SJCRH30 (cell line): ENCODE data around the gene SAXO1. TPM values are rescaled to one million over a fixed set of nuclear protein-coding genes. Genes with fewer than 3 reads are reported as not detected.
A peak's percentile ranks its signal among the peaks of the same experiment; 100 is the strongest.

Experiments
- DNase-seq, 2 experiments: peaks; one replicate each; pipeline ENCODE4 v3.0.0-alpha.2; 2015 to 2020
- H3K27ac ChIP-seq: fragments of 250-450 bp; sonication (Bioruptor Pico); 2 replicates; pipeline ENCODE4 v1.5.1; 2020; ENCODE audit warnings: mild to moderate bottlenecking, moderate library complexity
- H3K27me3 ChIP-seq: fragments of 250-450 bp; sonication (Bioruptor Pico); 2 replicates; pipeline ENCODE4 v1.5.1; 2020; ENCODE audit warnings: mild to moderate bottlenecking, moderate library complexity
- H3K36me3 ChIP-seq: fragments of 250-450 bp; sonication (Bioruptor Pico); 2 replicates; pipeline ENCODE4 v1.5.1; 2020; ENCODE audit warnings: mild to moderate bottlenecking, moderate library complexity
- H3K4me1 ChIP-seq: fragments of 250-450 bp; sonication (Bioruptor Pico); 2 replicates; pipeline ENCODE4 v1.5.1; 2020; ENCODE audit warnings: mild to moderate bottlenecking, moderate library complexity
- H3K4me3 ChIP-seq: fragments of 250-450 bp; sonication (Bioruptor Pico); 2 replicates; pipeline ENCODE4 v1.5.1; 2020; ENCODE audit warnings: mild to moderate bottlenecking, moderate library complexity
- H3K9me3 ChIP-seq: fragments of 250-450 bp; sonication (Bioruptor Pico); replicated peaks from 2 replicates; pipeline ENCODE4 v1.5.1; 2020; ENCODE audit warnings: mild to moderate bottlenecking, moderate library complexity
- total RNA-seq: library from RNA; depleted of rRNA; stranded (reverse); fragments of >200 nt; shearing (Covaris generic); gene quantifications from 2 replicates; pipeline ENCODE4 v1.2.3, GENCODE V29; 2014

SAXO1 gene
- total RNA-seq, 1 experiment from 2014 or later = not detected

GRCh38 chr9:18922161-18922885 lies 110.7 kb downstream of the SAXO1 start:
- H3K27me3 ChIP-seq = no peaks in the 10 kb centered on the region
- H3K27ac ChIP-seq = no peak overlapping the region
- H3K9me3 ChIP-seq = no peaks in the 10 kb centered on the region
- H3K4me1 ChIP-seq = no peaks in the 10 kb centered on the region
- no peaks in the 10 kb centered on the region for H3K36me3 ChIP-seq
- no peak overlapping the region for H3K4me3 ChIP-seq
- DNase-seq = no peak

- H3K27ac ChIP-seq = no peak overlapping the region
- no peaks in the 10 kb centered on the region for H3K4me1 ChIP-seq
- H3K4me3 ChIP-seq = no peak overlapping the region
- H3K36me3 ChIP-seq = no peaks in the 10 kb centered on the region
- H3K9me3 ChIP-seq = no peaks in the 10 kb centered on the region
- DNase-seq = no peak
- no peaks in the 10 kb centered on the region for H3K27me3 ChIP-seq
Measured at GRCh38 chr9:18921366-18922075, 111.5 kb downstream of the SAXO1 start.

- no peaks in the 10 kb centered on the region for H3K4me1 ChIP-seq
- H3K4me3 ChIP-seq = no peak overlapping the region
Measured at GRCh38 chr9:18920141-18921084, 112.6 kb downstream of the SAXO1 start.

GRCh38 chr9:18911714-18912342 lies 121.2 kb downstream of the SAXO1 start:
- DNase-seq = no peak
- no peaks in the 10 kb centered on the region for H3K27me3 ChIP-seq

More at GRCh38 chr9:18920141-18921084, 112.6 kb downstream of the SAXO1 start:
- Histone ChIP-seq H3K27ac (no peak overlapping the region), H3K36me3 (no peaks in the 10 kb centered on the region), H3K9me3 (no peaks in the 10 kb centered on the region), H3K27me3 (no peaks in the 10 kb centered on the region)
- DNase-seq = no peak

GRCh38 chr9:18910916-18911315 lies 122.1 kb downstream of the SAXO1 start:
- Histone ChIP-seq H3K27me3 (no peaks in the 10 kb centered on the region), H3K36me3 (no peaks in the 10 kb centered on the region), H3K27ac (no peak overlapping the region), H3K4me1 (no peaks in the 10 kb centered on the region), H3K4me3 (no peak overlapping the region), H3K9me3 (no peaks in the 10 kb centered on the region)
- DNase-seq = no peak

More at GRCh38 chr9:18911714-18912342, 121.2 kb downstream of the SAXO1 start:
- Histone ChIP-seq H3K4me1 (no peaks in the 10 kb centered on the region), H3K9me3 (no peaks in the 10 kb centered on the region), H3K27ac (no peak overlapping the region), H3K4me3 (no peak overlapping the region), H3K36me3 (no peaks in the 10 kb centered on the region)

GRCh38 chr9:18910435-18910834 lies 122.6 kb downstream of the SAXO1 start:
- no peak overlapping the region for H3K27ac ChIP-seq

GRCh38 chr9:18909140-18910018 lies 123.6 kb downstream of the SAXO1 start:
- no peaks in the 10 kb centered on the region for H3K9me3 ChIP-seq
- H3K36me3 ChIP-seq = no peaks in the 10 kb centered on the region
- no peak for DNase-seq
- H3K4me1 ChIP-seq = peaks cover 5% of the 10 kb centered on the region
- no peak overlapping the region for H3K4me3 ChIP-seq
- H3K27me3 ChIP-seq = no peaks in the 10 kb centered on the region
- no peak overlapping the region for H3K27ac ChIP-seq

More at GRCh38 chr9:18910435-18910834, 122.6 kb downstream of the SAXO1 start:
- Histone ChIP-seq H3K4me1 (no peaks in the 10 kb centered on the region), H3K9me3 (no peaks in the 10 kb centered on the region), H3K36me3 (no peaks in the 10 kb centered on the region), H3K4me3 (no peak overlapping the region), H3K27me3 (no peaks in the 10 kb centered on the region)
- no peak for DNase-seq

- no peaks in the 10 kb centered on the region for H3K9me3 ChIP-seq
- no peaks in the 10 kb centered on the region for H3K27me3 ChIP-seq
- H3K4me3 ChIP-seq = no peak overlapping the region
- no peak overlapping the region for H3K27ac ChIP-seq
- no peaks in the 10 kb centered on the region for H3K36me3 ChIP-seq
- no peak for DNase-seq
- H3K4me1 ChIP-seq = peaks cover 5% of the 10 kb centered on the region
Measured at GRCh38 chr9:18907927-18908625, 124.9 kb downstream of the SAXO1 start.

GRCh38 chr9:18906656-18907395 lies 126.2 kb downstream of the SAXO1 start:
- no peak overlapping the region for H3K27ac ChIP-seq
- no peaks in the 10 kb centered on the region for H3K36me3 ChIP-seq
- no peaks in the 10 kb centered on the region for H3K27me3 ChIP-seq
- peak; percentile 22 to 34 for DNase-seq
- no peak overlapping the region for H3K4me3 ChIP-seq
- peaks cover 5% of the 10 kb centered on the region for H3K4me1 ChIP-seq
- no peaks in the 10 kb centered on the region for H3K9me3 ChIP-seq

- H3K9me3 ChIP-seq = no peaks in the 10 kb centered on the region
- no peaks in the 10 kb centered on the region for H3K27me3 ChIP-seq
- no peak for DNase-seq
- no peak overlapping the region for H3K27ac ChIP-seq
- H3K36me3 ChIP-seq = no peaks in the 10 kb centered on the region
- H3K4me1 ChIP-seq = peaks cover 5% of the 10 kb centered on the region
- no peak overlapping the region for H3K4me3 ChIP-seq
Measured at GRCh38 chr9:18905883-18906629, 127.0 kb downstream of the SAXO1 start.

- Histone ChIP-seq H3K27me3 (no peaks in the 10 kb centered on the region), H3K4me3 (no peak overlapping the region), H3K4me1 (peaks cover 5% of the 10 kb centered on the region), H3K9me3 (no peaks in the 10 kb centered on the region), H3K27ac (no peak overlapping the region), H3K36me3 (no peaks in the 10 kb centered on the region)
- DNase-seq = peak; percentile 21 to 42
Measured at GRCh38 chr9:18905028-18905882, 127.8 kb downstream of the SAXO1 start.
